ENCODE measurements around the gene FAM76B. TPM values are rescaled to one million over a fixed set of nuclear protein-coding genes. Genes with fewer than 3 reads are reported as not detected.

Gene FAM76B
- total RNA-seq, 1 donor from 2014 or later, result 139 TPM

DNA sequence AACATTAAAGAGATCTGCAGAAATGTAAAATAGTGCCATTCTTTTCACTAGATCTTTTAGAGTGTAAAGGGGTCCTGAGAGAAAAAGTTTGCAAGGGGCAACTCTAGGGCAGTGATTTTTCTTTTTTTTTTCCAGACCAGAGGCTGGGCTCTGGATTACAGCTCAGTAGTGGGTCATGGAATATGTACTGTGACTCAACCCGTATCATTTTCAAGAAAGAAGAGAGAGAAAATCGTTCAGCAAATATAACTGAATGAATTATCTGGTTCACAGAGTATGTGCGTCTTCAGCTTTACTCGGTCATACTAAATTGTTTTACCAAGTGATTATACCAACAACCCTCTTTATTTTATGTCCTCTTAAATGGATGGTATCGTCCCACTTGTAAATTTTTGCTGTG, 4.5 kb upstream of the FAM76B start:
- no peak overlapping the region for H3K4me3 ChIP-seq
- H3K27me3 Mint-ChIP-seq (ENCODE audit: insufficient read depth, low read depth), result peaks cover 7% of the 10 kb centered on the region
- TF ChIP-seq EZH2 (IDR thresholded peaks at IDR 0.05), result no peak

DNA sequence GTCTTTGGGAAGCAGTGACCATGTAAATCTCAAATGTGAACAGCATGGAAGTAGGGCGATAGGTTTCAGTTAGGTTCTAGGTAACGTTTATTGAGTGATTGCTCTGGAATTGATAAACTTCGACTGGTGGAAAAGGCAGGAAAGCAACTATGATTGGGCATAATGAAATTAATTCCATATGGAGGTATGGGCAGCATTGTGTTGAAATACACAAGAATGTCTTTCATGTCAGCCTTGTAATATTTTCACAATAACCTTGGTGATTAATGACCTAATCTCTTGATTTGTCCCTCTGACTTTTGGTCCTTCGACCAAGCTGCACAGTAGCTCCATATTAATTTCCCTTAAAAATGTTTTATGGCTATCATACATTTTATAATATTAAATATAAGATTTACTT, 3.5 kb upstream of the FAM76B start:
- H3K27me3 Mint-ChIP-seq (ENCODE audit: insufficient read depth, low read depth), result peaks cover 7% of the 10 kb centered on the region
- H3K4me2 ChIP-seq, result peak overlapping the region; percentile 95
- peaks cover 25% of the 10 kb centered on the region for H3F3A ChIP-seq (ENCODE audit: low read depth)
- H3K27ac ChIP-seq, result no peak overlapping the region
- peaks cover 11% of the 10 kb centered on the region for H3K4me1 ChIP-seq
- peaks cover 71% of the 10 kb centered on the region for H4K20me1 ChIP-seq (ENCODE audit: low read depth)
- no peaks in the 10 kb centered on the region for H3K9me3 Mint-ChIP-seq
- no peak overlapping the region for H3K27ac Mint-ChIP-seq
- no peak overlapping the region for H2AFZ ChIP-seq (replicated peaks)
- H3K4me1 Mint-ChIP-seq, result peaks cover 29% of the 10 kb centered on the region
- H3K9me3 ChIP-seq (ENCODE audit: low read depth), result no peaks in the 10 kb centered on the region
- no peaks in the 10 kb centered on the region for H3K27me3 ChIP-seq
- TF ChIP-seq, protein P1, sequence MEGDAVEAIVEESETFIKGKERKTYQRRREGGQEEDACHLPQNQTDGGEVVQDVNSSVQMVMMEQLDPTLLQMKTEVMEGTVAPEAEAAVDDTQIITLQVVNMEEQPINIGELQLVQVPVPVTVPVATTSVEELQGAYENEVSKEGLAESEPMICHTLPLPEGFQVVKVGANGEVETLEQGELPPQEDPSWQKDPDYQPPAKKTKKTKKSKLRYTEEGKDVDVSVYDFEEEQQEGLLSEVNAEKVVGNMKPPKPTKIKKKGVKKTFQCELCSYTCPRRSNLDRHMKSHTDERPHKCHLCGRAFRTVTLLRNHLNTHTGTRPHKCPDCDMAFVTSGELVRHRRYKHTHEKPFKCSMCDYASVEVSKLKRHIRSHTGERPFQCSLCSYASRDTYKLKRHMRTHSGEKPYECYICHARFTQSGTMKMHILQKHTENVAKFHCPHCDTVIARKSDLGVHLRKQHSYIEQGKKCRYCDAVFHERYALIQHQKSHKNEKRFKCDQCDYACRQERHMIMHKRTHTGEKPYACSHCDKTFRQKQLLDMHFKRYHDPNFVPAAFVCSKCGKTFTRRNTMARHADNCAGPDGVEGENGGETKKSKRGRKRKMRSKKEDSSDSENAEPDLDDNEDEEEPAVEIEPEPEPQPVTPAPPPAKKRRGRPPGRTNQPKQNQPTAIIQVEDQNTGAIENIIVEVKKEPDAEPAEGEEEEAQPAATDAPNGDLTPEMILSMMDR (IDR thresholded peaks at IDR 0.05), result no peak
- TF ChIP-seq EZH2 (IDR thresholded peaks at IDR 0.05) (no peak), EZH2phosphoT487 (IDR thresholded peaks at IDR 0.05) (no peak)
- no peaks in the 10 kb centered on the region for H3K36me3 ChIP-seq
- DNase-seq (ENCODE audit: low spot score), result no peak
- peaks cover 5% of the 10 kb centered on the region for H3K36me3 Mint-ChIP-seq
- H3K9ac ChIP-seq, result no peak overlapping the region
- peak overlapping the region; percentile 29 for H3K4me3 Mint-ChIP-seq
- no peak overlapping the region for H3K4me3 ChIP-seq
- H3K79me2 ChIP-seq (ENCODE audit: low read depth), result peaks cover 88% of the 10 kb centered on the region

More for the DNA sequence above, 4.5 kb upstream of the FAM76B start:
- H3K4me2 ChIP-seq, result peak overlapping the region; percentile 7
- peaks cover 5% of the 10 kb centered on the region for H3K36me3 Mint-ChIP-seq
- H3K4me3 Mint-ChIP-seq, result no peak overlapping the region
- H3K36me3 ChIP-seq, result peaks cover 5% of the 10 kb centered on the region
- no peaks in the 10 kb centered on the region for H3K27me3 ChIP-seq
- H3F3A ChIP-seq (ENCODE audit: low read depth), result peaks cover 15% of the 10 kb centered on the region
- H3K4me1 ChIP-seq, result peaks cover 6% of the 10 kb centered on the region
- peaks cover 71% of the 10 kb centered on the region for H4K20me1 ChIP-seq (ENCODE audit: low read depth)
- peaks cover 24% of the 10 kb centered on the region for H3K4me1 Mint-ChIP-seq
- H3K9me3 ChIP-seq (ENCODE audit: low read depth), result no peaks in the 10 kb centered on the region
- H3K27ac Mint-ChIP-seq, result no peak overlapping the region
- H3K9me3 Mint-ChIP-seq, result no peaks in the 10 kb centered on the region
- H3K79me2 ChIP-seq (ENCODE audit: low read depth), result peaks cover 88% of the 10 kb centered on the region
- no peak overlapping the region for H3K27ac ChIP-seq
- no peak for DNase-seq (ENCODE audit: low spot score)
- no peak overlapping the region for H3K9ac ChIP-seq
- no peak overlapping the region for H2AFZ ChIP-seq (replicated peaks)

DNA sequence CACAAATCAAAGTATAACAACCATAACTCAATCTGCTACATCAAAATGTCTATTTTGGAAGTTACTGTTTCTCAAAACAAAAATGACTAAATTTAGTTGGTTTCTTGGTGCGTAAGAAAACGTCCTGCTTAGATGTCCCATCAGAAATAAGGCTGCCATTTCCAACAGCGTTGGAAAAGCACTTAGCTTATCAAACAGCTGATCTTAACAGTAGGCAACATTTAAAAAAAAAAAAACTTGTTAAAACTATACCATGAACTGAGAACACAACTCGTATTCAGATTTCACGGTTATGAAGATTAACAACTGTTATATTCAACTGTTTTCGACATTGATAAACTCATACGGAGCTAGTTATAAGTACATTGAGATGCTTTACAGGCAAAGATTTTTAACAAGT, 3.1 kb upstream of the FAM76B start:
- no peak overlapping the region for H3K9ac ChIP-seq
- Mint-ChIP-seq H3K36me3 (peaks cover 8% of the 10 kb centered on the region), H3K4me3 (peak overlapping the region; percentile 29), H3K4me1 (peaks cover 33% of the 10 kb centered on the region), H3K9me3 (no peaks in the 10 kb centered on the region), H3K27me3 (ENCODE audit: insufficient read depth, low read depth) (peaks cover 7% of the 10 kb centered on the region), H3K27ac (no peak overlapping the region)
- no peak overlapping the region for H3K4me3 ChIP-seq
- peaks cover 26% of the 10 kb centered on the region for H3F3A ChIP-seq (ENCODE audit: low read depth)
- H3K4me2 ChIP-seq, result peak overlapping the region; percentile 95
- TF ChIP-seq, protein P1 (IDR thresholded peaks at IDR 0.05), result no peak
- TF ChIP-seq EZH2 (IDR thresholded peaks at IDR 0.05), result no peak
- TF ChIP-seq EZH2phosphoT487 (IDR thresholded peaks at IDR 0.05), result no peak
- peaks cover 73% of the 10 kb centered on the region for H4K20me1 ChIP-seq (ENCODE audit: low read depth)
- H3K27ac ChIP-seq, result no peak overlapping the region
- H3K9me3 ChIP-seq (ENCODE audit: low read depth), result no peaks in the 10 kb centered on the region
- peaks cover 15% of the 10 kb centered on the region for H3K4me1 ChIP-seq
- H3K36me3 ChIP-seq, result no peaks in the 10 kb centered on the region
- DNase-seq (ENCODE audit: low spot score), result no peak
- H3K27me3 ChIP-seq, result no peaks in the 10 kb centered on the region
- peaks cover 88% of the 10 kb centered on the region for H3K79me2 ChIP-seq (ENCODE audit: low read depth)
- H2AFZ ChIP-seq (replicated peaks), result no peak overlapping the region

DNA sequence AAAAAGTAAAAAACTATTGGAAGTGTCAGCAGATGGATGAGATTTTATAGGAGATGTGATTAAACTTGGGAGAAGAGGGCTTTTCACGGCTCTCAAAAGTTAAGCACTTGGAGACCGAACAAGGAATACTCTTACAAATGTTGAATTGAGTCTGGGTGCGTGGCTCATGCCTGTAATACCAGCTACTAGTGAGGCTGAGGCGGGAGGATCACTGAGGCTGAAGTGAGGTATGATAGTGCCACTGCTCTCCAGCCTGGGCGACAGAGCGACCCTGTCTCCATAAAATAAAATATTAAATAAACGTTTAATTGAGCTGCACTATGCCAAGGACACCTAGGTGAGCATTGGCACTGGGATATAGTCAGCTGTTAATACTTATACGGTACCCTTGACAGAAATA, 2.6 kb upstream of the FAM76B start:
- peak overlapping the region; percentile 100 for H3K4me3 ChIP-seq
- Mint-ChIP-seq H3K4me3 (peak overlapping the region; percentile 99), H3K36me3 (peaks cover 8% of the 10 kb centered on the region), H3K9me3 (no peaks in the 10 kb centered on the region), H3K27me3 (ENCODE audit: insufficient read depth, low read depth) (peaks cover 7% of the 10 kb centered on the region), H3K27ac (no peak overlapping the region), H3K4me1 (peaks cover 34% of the 10 kb centered on the region)
- peaks cover 68% of the 10 kb centered on the region for H4K20me1 ChIP-seq (ENCODE audit: low read depth)
- no peak overlapping the region for H3K27ac ChIP-seq
- peaks cover 88% of the 10 kb centered on the region for H3K79me2 ChIP-seq (ENCODE audit: low read depth)
- H3K9ac ChIP-seq, result no peak overlapping the region
- peaks cover 15% of the 10 kb centered on the region for H3K4me1 ChIP-seq
- DNase-seq (ENCODE audit: low spot score), result no peak
- no peak for TF ChIP-seq EZH2phosphoT487 (IDR thresholded peaks at IDR 0.05)
- no peak for TF ChIP-seq EZH2 (IDR thresholded peaks at IDR 0.05)
- TF ChIP-seq, protein P1 (IDR thresholded peaks at IDR 0.05), result no peak
- no peaks in the 10 kb centered on the region for H3K36me3 ChIP-seq
- no peaks in the 10 kb centered on the region for H3K27me3 ChIP-seq
- peaks cover 26% of the 10 kb centered on the region for H3F3A ChIP-seq (ENCODE audit: low read depth)
- H3K9me3 ChIP-seq (ENCODE audit: low read depth), result no peaks in the 10 kb centered on the region
- H3K4me2 ChIP-seq, result peak overlapping the region; percentile 95
- H2AFZ ChIP-seq (replicated peaks), result no peak overlapping the region
